ENCODE data around the gene SULT4A1. TPM values are rescaled to one million over a fixed set of nuclear protein-coding genes. Genes with fewer than 3 reads are reported as not detected.

Gene SULT4A1
- total and polyA plus RNA-seq, 2 of the 4 experiments (the other 2 are of a cell fraction), result 1.1 to 5.2 TPM

DNA sequence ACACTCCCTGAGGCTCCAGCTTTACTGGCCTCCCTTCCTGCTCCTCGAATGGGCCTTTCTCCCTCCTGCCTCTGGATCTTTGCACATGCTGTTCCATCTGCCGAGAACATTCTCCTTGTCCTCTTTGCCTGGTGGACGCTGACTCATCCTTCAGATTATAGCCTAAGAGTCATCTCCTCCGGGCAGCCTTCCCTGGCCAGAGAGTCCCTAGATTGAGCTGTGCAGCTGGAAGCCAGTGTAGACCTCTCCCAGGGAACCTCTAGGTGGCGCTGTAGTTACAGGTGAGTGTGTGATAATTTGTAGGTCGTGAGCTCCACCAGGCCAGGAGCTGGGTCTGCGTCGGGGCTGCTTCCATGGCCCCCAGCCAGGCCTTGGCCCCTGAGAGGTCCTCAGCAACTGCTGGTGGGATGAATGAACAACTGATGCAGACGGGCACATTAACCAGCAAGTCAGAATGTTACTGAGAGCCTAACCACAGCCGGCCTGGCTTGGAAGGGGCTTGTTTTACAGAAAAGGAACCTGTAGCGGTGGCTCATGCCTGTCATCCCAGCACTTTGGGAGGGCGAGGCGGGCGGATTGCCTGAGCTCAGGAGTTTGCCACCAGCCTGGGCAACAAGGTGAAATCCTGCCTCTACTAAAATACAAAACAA is 20.8 kb upstream of the SULT4A1 start:
- H4K8ac ChIP-seq (ENCODE audit: low read depth in 2 of 2, low read length in 2 of 2), result no peak overlapping the region
- no peak overlapping the region for H3K18ac ChIP-seq (ENCODE audit: low read depth, low read length)
- no peak overlapping the region for H4K5ac ChIP-seq (ENCODE audit: low read depth, low read length)
- H3K27ac ChIP-seq (ENCODE audit: insufficient read depth, low read length), result no peak overlapping the region
- no peak overlapping the region for H4K91ac ChIP-seq (ENCODE audit: insufficient read depth, low read depth, low read length)
- H3K23ac ChIP-seq (ENCODE audit: low read depth, low read length), result no peak overlapping the region
- ATAC-seq (ENCODE audit: low read depth) (peak; percentile 58), DNase-seq (peak; percentile 81)
- ChIA-PET POLR2A (ENCODE audit: unreplicated experiment) (no interaction called here), CTCF (interaction anchor here (0.6 to 1.5 kb wide), 5 partner anchors 15 to 71 kb away, joined by 3 read pairs; partner anchors contain the start of gene EFCAB6)
- in situ Hi-C loops (cut with MboI; ENCODE audit: low sequenced_read_pairs), result no loop called here
- no peak overlapping the region for H2BK20ac ChIP-seq (ENCODE audit: low read depth, low read length)
- no peak overlapping the region for H3K4ac ChIP-seq (ENCODE audit: low read depth, low read length)
- intact Hi-C loops (cut with micrococcal nuclease), result loop anchor here (5.0 kb wide), 1 partner anchor 64 kb away; no protein-coding TSS in a partner anchor
- peak overlapping the region; percentile 33 for H2AFZ ChIP-seq (replicated peaks; ENCODE audit: low read length, poor library complexity)
- H2BK120ac ChIP-seq (ENCODE audit: low read depth, low read length), result no peak overlapping the region
- dilution Hi-C loops (cut with HindIII; ENCODE audit: low sequenced_read_pairs, unreplicated experiment), result no loop called here
- no TSS peak for BruUV-seq (replicated peaks)
- no peak overlapping the region for H2AK5ac ChIP-seq (ENCODE audit: low read depth, low read length)
- no peaks in the 10 kb centered on the region; the same call in 1 of the 2 replicates for H3K9me3 ChIP-seq (ENCODE audit: control insufficient read depth, insufficient read depth, low read length)
- WGBS, 2 experiments (ENCODE audit: extremely low coverage in 2 of 2, insufficient read length in 1 of 2), result 83% methylated on average over 2 of the region's 14 CpGs; no CpG with 5 or more reads in 1 of the 2 experiments
- no peaks in the 10 kb centered on the region for H3K36me3 ChIP-seq (ENCODE audit: control insufficient read depth, insufficient read depth, low read length)
- no peak overlapping the region for H2BK15ac ChIP-seq (ENCODE audit: low read depth, low read length)
- H3K4me1 ChIP-seq (ENCODE audit: control insufficient read depth, insufficient read depth, low read length), result no peaks in the 10 kb centered on the region
- no peaks in the 10 kb centered on the region for H4K20me1 ChIP-seq (ENCODE audit: insufficient read depth, low read length)
- H3K14ac ChIP-seq (replicated peaks; ENCODE audit: low read depth, low read length), result no peak overlapping the region
- no peak overlapping the region for H3K4me3 ChIP-seq (ENCODE audit: insufficient read depth, low read depth, low read length)
- H3K9me1 ChIP-seq (ENCODE audit: insufficient read depth, low read length), result no peaks in the 10 kb centered on the region
- no peak overlapping the region for H2AK9ac ChIP-seq (replicated peaks; ENCODE audit: low read depth, low read length, poor library complexity)
- no peak overlapping the region for H3K9ac ChIP-seq (ENCODE audit: low read depth, low read length)
- no peak overlapping the region for H3K4me2 ChIP-seq (ENCODE audit: low read depth, low read length)
- no peaks in the 10 kb centered on the region for H3K79me1 ChIP-seq (ENCODE audit: low read depth in 1 of 2, low read length in 2 of 2)
- H3K56ac ChIP-seq (ENCODE audit: extremely low read depth, insufficient read depth, low read length), result no peak overlapping the region
- H2BK5ac ChIP-seq (ENCODE audit: low read depth, low read length, poor library complexity, severe bottlenecking), result no peak overlapping the region
- H3K27me3 ChIP-seq (ENCODE audit: control insufficient read depth, insufficient read depth, low read length), result peaks cover 7% of the 10 kb centered on the region; the same call in 1 of the 2 replicates
- TF ChIP-seq RCOR1 (IDR thresholded peaks at IDR 0.05; ENCODE audit: insufficient replicate concordance, low read length) (peak; percentile 63), BHLHE40 (IDR thresholded peaks at IDR 0.05; ENCODE audit: low read depth, low read length) (no peak), RFX5 (IDR thresholded peaks at IDR 0.05; ENCODE audit: low read depth, low read length) (no peak), MXI1 (IDR thresholded peaks at IDR 0.05; ENCODE audit: borderline replicate concordance, low read depth, low read length) (no peak), SMC3 (IDR thresholded peaks at IDR 0.05; ENCODE audit: low read depth, low read length) (peak; percentile 37; the same call in 1 of the 2 replicates), MAFK (IDR thresholded peaks at IDR 0.05; ENCODE audit: low read depth, low read length) (no peak), CHD1 (IDR thresholded peaks at IDR 0.05; ENCODE audit: low read depth, low read length) (no peak), CEBPB (IDR thresholded peaks at IDR 0.05; ENCODE audit: low read depth, low read length) (no peak), FOS (IDR thresholded peaks at IDR 0.05; ENCODE audit: low read depth, low read length) (peak; percentile 52), MAZ (IDR thresholded peaks at IDR 0.05; ENCODE audit: borderline replicate concordance, low read depth, low read length) (no peak), RAD21 (IDR thresholded peaks at IDR 0.05; ENCODE audit: low read length) (peak; percentile 64), POLR2A (IDR thresholded peaks at IDR 0.05; ENCODE audit: low read depth, low read length) (no peak)
- TF ChIP-seq, protein P1, sequence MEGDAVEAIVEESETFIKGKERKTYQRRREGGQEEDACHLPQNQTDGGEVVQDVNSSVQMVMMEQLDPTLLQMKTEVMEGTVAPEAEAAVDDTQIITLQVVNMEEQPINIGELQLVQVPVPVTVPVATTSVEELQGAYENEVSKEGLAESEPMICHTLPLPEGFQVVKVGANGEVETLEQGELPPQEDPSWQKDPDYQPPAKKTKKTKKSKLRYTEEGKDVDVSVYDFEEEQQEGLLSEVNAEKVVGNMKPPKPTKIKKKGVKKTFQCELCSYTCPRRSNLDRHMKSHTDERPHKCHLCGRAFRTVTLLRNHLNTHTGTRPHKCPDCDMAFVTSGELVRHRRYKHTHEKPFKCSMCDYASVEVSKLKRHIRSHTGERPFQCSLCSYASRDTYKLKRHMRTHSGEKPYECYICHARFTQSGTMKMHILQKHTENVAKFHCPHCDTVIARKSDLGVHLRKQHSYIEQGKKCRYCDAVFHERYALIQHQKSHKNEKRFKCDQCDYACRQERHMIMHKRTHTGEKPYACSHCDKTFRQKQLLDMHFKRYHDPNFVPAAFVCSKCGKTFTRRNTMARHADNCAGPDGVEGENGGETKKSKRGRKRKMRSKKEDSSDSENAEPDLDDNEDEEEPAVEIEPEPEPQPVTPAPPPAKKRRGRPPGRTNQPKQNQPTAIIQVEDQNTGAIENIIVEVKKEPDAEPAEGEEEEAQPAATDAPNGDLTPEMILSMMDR (conservative IDR thresholded peaks at IDR 0.05; ENCODE audit: low read depth, low read length), result peak; percentile 62
- TF ChIP-seq, protein P2, sequence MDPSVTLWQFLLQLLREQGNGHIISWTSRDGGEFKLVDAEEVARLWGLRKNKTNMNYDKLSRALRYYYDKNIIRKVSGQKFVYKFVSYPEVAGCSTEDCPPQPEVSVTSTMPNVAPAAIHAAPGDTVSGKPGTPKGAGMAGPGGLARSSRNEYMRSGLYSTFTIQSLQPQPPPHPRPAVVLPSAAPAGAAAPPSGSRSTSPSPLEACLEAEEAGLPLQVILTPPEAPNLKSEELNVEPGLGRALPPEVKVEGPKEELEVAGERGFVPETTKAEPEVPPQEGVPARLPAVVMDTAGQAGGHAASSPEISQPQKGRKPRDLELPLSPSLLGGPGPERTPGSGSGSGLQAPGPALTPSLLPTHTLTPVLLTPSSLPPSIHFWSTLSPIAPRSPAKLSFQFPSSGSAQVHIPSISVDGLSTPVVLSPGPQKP (IDR thresholded peaks at IDR 0.05; ENCODE audit: borderline replicate concordance, low read depth, low read length), result no peak
- TF ChIP-seq, protein P3, sequence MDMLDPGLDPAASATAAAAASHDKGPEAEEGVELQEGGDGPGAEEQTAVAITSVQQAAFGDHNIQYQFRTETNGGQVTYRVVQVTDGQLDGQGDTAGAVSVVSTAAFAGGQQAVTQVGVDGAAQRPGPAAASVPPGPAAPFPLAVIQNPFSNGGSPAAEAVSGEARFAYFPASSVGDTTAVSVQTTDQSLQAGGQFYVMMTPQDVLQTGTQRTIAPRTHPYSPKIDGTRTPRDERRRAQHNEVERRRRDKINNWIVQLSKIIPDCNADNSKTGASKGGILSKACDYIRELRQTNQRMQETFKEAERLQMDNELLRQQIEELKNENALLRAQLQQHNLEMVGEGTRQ (IDR thresholded peaks at IDR 0.05; ENCODE audit: low read depth, low read length), result no peak
